GM21786 (cell line): ENCODE data around the gene CALML6.
A peak's percentile ranks its signal among the peaks of the same experiment; 100 is the strongest.
"Not testable (repeated sequence)": the region's sequence is repeated elsewhere in the genome, so short reads cannot be mapped to it uniquely, and the experiment has no call there.

Experiments used
- ATAC-seq: cut with Tn5 transposase; IDR thresholded peaks from one replicate; pipeline ENCODE4 v1.9.1; 2021; ENCODE audit not compliant: unreplicated experiment

CALML6 gene

GRCh38 chr1:1914971-1915692, at the start of gene CALML6:
Gene CALML6, plus strand, starts transcription at chr1:1915260. Its CDS starts 21 bp downstream, at chr1:1915281.
- ATAC-seq = no peak

- no peak for ATAC-seq
Measured at GRCh38 chr1:1867164-1867563, 47.9 kb upstream of the CALML6 start.

- no peak for ATAC-seq
Measured at GRCh38 chr1:1869469-1869868, 45.6 kb upstream of the CALML6 start.

- ATAC-seq = no peak
Measured at GRCh38 chr1:1872329-1872994, 42.6 kb upstream of the CALML6 start.

GRCh38 chr1:1873186-1873585, 41.9 kb upstream of the CALML6 start:
- no peak for ATAC-seq

GRCh38 chr1:1874901-1875300, 40.2 kb upstream of the CALML6 start:
- ATAC-seq = no peak

GRCh38 chr1:1875932-1876331, 39.1 kb upstream of the CALML6 start:
- ATAC-seq = no peak

- ATAC-seq = no peak
Measured at GRCh38 chr1:1876335-1876930, 38.6 kb upstream of the CALML6 start.

GRCh38 chr1:1877865-1878436, 37.1 kb upstream of the CALML6 start:
- no peak for ATAC-seq

GRCh38 chr1:1879942-1880341, 35.1 kb upstream of the CALML6 start:
- ATAC-seq = no peak

GRCh38 chr1:1880617-1881312, 34.3 kb upstream of the CALML6 start:
- ATAC-seq = no peak

- no peak for ATAC-seq
Measured at GRCh38 chr1:1881727-1882126, 33.3 kb upstream of the CALML6 start.

- ATAC-seq = no peak
Measured at GRCh38 chr1:1883092-1883873, 31.8 kb upstream of the CALML6 start.

- not testable (repeated sequence) for ATAC-seq
Measured at GRCh38 chr1:1883890-1884289, 31.2 kb upstream of the CALML6 start.

- no peak for ATAC-seq
Measured at GRCh38 chr1:1889090-1889750, 25.8 kb upstream of the CALML6 start.

GRCh38 chr1:1889847-1890505, 25.1 kb upstream of the CALML6 start:
- peak; percentile 19 for ATAC-seq

GRCh38 chr1:1890506-1891348, 24.3 kb upstream of the CALML6 start, which contains the start of gene GNB1:
Gene GNB1, minus strand, starts transcription at chr1:1891087. Its CDS starts 65,634 bp downstream, at chr1:1825453.
- ATAC-seq = peak; percentile 67

GRCh38 chr1:1891349-1892078, 23.5 kb upstream of the CALML6 start:
- ATAC-seq = no peak
